Measurements from ENCODE around the gene GPSM3. TPM values are rescaled to one million over a fixed set of nuclear protein-coding genes. Genes with fewer than 3 reads are reported as not detected.
A peak's percentile ranks its signal among the peaks of the same experiment; 100 is the strongest.
"Not testable (repeated sequence)": the region's sequence is repeated elsewhere in the genome, so short reads cannot be mapped to it uniquely, and the experiment has no call there.

GPSM3 gene
- total RNA-seq, 1 donor from 2014 or later: 6.9 TPM

GRCh38 chr6:32151863-32152768 lies 40.3 kb downstream of the GPSM3 start, which contains the start of gene PRRT1:
Gene PRRT1 (minus strand): TSS chr6:32151939. CDS start chr6:32151827, 112 bp downstream.
- DNase-seq (ENCODE audit: low read depth in 2 of 2): no peak

DNA sequence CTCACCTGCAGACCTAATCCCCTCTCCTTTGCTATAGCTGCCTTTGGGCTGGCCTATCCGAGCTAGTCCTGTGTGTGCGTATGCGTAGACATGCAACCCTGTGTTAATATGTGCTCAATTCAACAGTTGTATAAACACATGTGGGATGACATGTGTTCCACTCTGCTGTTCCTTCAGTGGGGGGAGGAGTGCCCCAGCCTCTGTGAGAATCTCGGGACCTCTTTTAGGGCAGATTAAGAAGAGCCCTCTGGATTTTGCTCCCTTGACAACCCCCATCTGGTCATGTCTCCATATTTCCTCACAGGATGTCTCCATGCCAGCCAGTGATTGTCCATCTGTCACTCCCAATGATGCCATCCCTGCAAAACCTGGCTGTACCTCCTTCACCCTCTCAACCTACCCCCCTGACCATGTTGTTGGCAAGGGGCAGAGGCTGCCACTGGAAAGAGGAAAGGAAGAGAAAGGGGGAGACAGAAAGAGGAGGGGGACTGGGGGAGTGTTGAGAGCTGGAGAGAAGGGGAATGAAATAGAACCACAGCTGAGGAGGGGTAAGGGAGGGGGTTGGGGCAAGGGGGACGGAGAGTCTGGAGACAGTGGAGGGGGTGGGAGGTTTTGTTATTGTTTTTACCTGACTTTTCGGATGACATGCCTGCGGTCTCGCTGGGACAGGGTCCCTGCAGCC lies 41.1 kb downstream of the GPSM3 start:
- DNase-seq (ENCODE audit: low read depth in 2 of 2): no peak

GRCh38 chr6:32149932-32150870 lies 42.2 kb downstream of the GPSM3 start:
- no peak for DNase-seq (ENCODE audit: low read depth in 2 of 2)

DNA sequence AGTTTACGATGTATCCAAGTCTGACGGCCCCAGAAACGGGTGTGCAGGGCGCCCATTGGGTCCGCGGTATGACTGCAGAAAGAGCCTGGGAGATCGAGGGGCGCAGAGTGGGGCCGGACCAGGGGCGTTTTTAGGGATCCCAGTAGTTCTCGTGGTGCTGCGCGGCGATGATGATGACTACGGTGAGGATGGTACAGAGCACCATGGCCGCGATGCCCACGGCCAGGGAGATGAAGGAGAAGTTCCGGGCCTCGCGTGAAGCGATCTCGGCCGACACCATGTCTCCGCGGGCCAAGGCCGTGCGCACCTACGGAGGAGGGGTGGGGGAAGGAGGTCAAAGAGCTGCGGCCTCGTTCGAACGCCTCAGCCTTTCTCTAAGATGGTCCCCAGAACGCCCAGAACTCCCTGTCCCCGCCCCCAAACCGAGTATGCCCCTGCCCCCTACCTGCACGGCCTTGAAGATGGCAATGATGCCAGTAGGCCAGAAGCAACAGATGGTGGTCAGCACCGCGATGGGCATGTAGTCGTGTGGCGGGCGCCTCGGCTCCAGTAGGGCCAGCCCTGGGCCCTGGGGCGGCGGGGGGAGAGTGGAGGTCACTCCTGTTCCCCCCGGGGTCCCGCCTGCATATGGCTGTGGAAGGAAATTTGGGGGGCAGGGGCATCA lies 43.2 kb downstream of the GPSM3 start:
- DNase-seq (ENCODE audit: low read depth in 2 of 2): no peak

DNA sequence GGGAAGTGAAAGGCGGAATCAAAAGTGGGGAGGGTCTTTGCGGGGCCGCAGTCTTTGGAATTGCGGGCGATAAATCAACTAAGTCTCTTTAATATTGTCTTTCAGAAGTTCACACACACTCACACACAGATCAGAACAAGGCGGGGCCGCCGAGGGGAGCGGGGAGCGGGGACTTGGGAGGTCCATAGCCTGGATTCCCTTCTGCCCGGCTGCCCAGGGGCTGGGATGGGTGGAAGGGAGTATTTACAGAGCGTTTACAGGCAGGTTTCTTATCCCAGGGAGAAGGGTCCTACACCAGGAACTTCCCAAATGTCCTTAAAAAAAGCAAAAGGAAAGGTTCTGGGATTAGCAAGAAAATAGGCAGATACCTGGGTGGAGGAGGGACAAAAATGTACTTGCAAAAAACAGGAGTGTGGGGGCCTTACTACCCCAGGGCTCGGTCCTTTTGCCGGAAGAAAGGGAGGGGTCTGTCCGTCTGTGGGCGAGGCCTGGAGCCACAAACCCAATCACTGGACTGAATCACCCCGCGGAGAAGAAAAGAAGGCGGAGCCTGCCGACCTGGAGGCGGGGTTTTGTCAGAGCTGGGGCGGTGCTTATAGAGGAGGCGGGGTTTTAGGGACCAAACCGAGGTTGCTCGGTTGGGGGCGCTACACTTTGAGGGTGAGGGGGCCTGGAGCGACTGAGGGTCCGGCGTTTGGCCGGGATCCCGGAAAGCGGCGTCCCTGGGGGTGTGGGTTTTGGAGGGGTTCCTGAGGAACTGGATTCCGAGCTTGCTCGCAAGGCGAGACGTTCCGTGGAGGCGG lies 44.0 kb downstream of the GPSM3 start:
- DNase-seq (ENCODE audit: low read depth in 2 of 2): peak in 1 of 2 donors; percentile 71

GRCh38 chr6:32147401-32148132 lies 44.9 kb downstream of the GPSM3 start:
- DNase-seq (ENCODE audit: low read depth in 2 of 2): no peak

GRCh38 chr6:32146687-32147086 lies 45.8 kb downstream of the GPSM3 start:
- DNase-seq (ENCODE audit: low read depth in 2 of 2): no peak

- DNase-seq (ENCODE audit: low read depth in 2 of 2): no peak
Observed at GRCh38 chr6:32146287-32146686, 46.2 kb downstream of the GPSM3 start.

DNA sequence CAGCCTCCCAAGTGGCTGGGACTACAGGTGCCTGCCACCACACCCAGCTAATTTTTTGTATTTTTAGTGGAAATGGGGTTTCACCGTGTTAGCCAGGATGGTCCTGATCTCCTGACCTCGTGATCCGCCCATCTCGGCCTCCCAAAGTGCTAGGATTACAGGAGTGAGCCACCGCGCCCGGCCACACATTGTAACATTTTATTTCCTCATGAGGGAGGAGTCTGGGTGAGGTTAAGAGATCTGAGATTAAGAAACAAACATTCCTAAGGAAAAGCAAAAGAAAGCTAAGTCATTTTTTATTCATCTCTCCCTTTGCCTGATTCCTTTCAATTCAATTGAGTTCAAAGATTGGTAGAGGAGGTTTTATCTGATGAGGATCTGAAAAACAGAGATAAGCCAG lies 48.2 kb downstream of the GPSM3 start:
- DNase-seq (ENCODE audit: low read depth in 2 of 2): not testable (repeated sequence)

Other genes starting within 250 kb of the GPSM3 start
- gene CFB, start 246.5 kb downstream of the GPSM3 start, total RNA-seq: 0.13 and 0.51 TPM in 2 replicates
- 58.3 and 77.6 TPM in 2 replicates for gene NELFE, start 233.7 kb downstream of the GPSM3 start, total RNA-seq
- gene SKIC2, start 233.5 kb downstream of the GPSM3 start, total RNA-seq: 25.4 and 33.5 TPM in 2 replicates
- 6.4 and 8.0 TPM in 2 replicates for gene DXO, start 220.5 kb downstream of the GPSM3 start, total RNA-seq
- 0.90 and 1.4 TPM in 2 replicates for gene C4A, start 210.6 kb downstream of the GPSM3 start, total RNA-seq
- gene C4B, start 177.8 kb downstream of the GPSM3 start, total RNA-seq: 0.38 and 0.77 TPM in 2 replicates
- not detected in 2 replicates for gene CYP21A2, start 154.2 kb downstream of the GPSM3 start, total RNA-seq
- gene TNXB, start 83.3 kb downstream of the GPSM3 start, total RNA-seq: 0.90 and 1.8 TPM in 2 replicates
- 9.5 and 17.7 TPM in 2 replicates for gene ATF6B, start 64.4 kb downstream of the GPSM3 start, total RNA-seq
- 4.9 and 5.8 TPM in 2 replicates for gene FKBPL, start 62.4 kb downstream of the GPSM3 start, total RNA-seq
- gene PRRT1, start 40.7 kb downstream of the GPSM3 start, total RNA-seq: under 0.01 TPM in 2 replicates
- gene PPT2, start 38.5 kb downstream of the GPSM3 start, total RNA-seq: 27.2 and 50.1 TPM in 2 replicates
- 0.64 and 2.3 TPM in 2 replicates for gene EGFL8, start 28.0 kb downstream of the GPSM3 start, total RNA-seq
- gene AGPAT1, start 16.6 kb downstream of the GPSM3 start, total RNA-seq: 5.6 and 13.4 TPM in 2 replicates
- 44.4 and 53.6 TPM in 2 replicates for gene RNF5, start 14.2 kb downstream of the GPSM3 start, total RNA-seq
- 0.38 and 0.39 TPM in 2 replicates for gene AGER, start 8.4 kb downstream of the GPSM3 start, total RNA-seq
- gene PBX2, start 2.4 kb downstream of the GPSM3 start, total RNA-seq: 37.2 and 46.8 TPM in 2 replicates
- 11.9 and 13.3 TPM in 2 replicates for gene NOTCH4, start 31.4 kb upstream of the GPSM3 start, total RNA-seq
- not detected in 2 replicates for gene TSBP1, start 179.3 kb upstream of the GPSM3 start, total RNA-seq
- not detected in 2 replicates for gene BTNL2, start 214.5 kb upstream of the GPSM3 start, total RNA-seq
- under 0.01 TPM in 1 of 2 replicates, not detected in the other for gene HLA-DRA, start 247.2 kb upstream of the GPSM3 start, total RNA-seq

All from dermis microvascular lymphatic vessel endothelial cell (primary cell).